OCI-LY1 (cell line): Measurements from ENCODE around the gene PRKCZ.

Experiments
- EZH2 ChIP-seq: fragments of 200-600 bp; sonication (generic), shearing (Covaris generic); IDR thresholded peaks from 2 replicates; pipeline ENCODE4 v1.8.0; 2017; ENCODE audit warnings: borderline replicate concordance, mixed run types, mild to moderate bottlenecking, antibody characterized with exemption, low read length, moderate library complexity, mixed read lengths
- TF ChIP-seq, protein P1 (sequence below): fragments of 200-600 bp; sonication (generic), shearing (Covaris generic); IDR thresholded peaks from 2 replicates; pipeline ENCODE4 v1.5.1; 2017; ENCODE audit warnings: mild to moderate bottlenecking, antibody characterized with exemption, low read length, moderate library complexity, mixed read lengths

DNA sequence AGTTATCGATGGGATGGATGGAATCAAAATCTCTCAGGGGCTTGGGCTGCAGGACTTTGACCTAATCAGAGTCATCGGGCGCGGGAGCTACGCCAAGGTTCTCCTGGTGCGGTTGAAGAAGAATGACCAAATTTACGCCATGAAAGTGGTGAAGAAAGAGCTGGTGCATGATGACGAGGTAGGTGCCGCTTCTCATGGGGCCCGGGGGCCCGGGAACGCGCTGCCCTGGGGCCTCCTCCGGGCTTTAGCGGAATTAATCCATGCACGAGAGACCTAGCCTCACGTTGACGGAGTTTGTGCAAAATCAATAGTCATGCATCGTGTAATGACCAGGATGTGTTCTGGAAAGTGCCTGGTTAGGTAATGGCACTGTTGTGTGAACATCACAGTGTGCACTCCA is 100.6 kb downstream of the PRKCZ start:
- TF ChIP-seq, protein P1, sequence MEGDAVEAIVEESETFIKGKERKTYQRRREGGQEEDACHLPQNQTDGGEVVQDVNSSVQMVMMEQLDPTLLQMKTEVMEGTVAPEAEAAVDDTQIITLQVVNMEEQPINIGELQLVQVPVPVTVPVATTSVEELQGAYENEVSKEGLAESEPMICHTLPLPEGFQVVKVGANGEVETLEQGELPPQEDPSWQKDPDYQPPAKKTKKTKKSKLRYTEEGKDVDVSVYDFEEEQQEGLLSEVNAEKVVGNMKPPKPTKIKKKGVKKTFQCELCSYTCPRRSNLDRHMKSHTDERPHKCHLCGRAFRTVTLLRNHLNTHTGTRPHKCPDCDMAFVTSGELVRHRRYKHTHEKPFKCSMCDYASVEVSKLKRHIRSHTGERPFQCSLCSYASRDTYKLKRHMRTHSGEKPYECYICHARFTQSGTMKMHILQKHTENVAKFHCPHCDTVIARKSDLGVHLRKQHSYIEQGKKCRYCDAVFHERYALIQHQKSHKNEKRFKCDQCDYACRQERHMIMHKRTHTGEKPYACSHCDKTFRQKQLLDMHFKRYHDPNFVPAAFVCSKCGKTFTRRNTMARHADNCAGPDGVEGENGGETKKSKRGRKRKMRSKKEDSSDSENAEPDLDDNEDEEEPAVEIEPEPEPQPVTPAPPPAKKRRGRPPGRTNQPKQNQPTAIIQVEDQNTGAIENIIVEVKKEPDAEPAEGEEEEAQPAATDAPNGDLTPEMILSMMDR = no peak
- no peak for TF ChIP-seq EZH2
